DOHH2 (cell line): ENCODE measurements around the gene RB1.

ENCODE experiments used
- H3F3A ChIP-seq: fragments of 200-600 bp; sonication (generic), shearing (Covaris generic); 2 replicates; pipeline ENCODE4 v1.6.0; 2016; ENCODE audit warnings: antibody characterized with exemption, mild to moderate bottlenecking; ENCODE audit not compliant: control insufficient read depth, insufficient read depth
- H3K27ac ChIP-seq: fragments of 200-600 bp; sonication (generic); 2 replicates; pipeline ENCODE4 v1.5.1; 2014; ENCODE audit warnings: low read depth, mild to moderate bottlenecking, low read length, moderate library complexity
- H3K27me3 ChIP-seq: fragments of 200-600 bp; sonication (generic); 2 replicates; pipeline ENCODE4 v1.6.1; 2014; ENCODE audit warnings: mild to moderate bottlenecking, low read length, mixed read lengths; ENCODE audit not compliant: control insufficient read depth
- H3K36me3 ChIP-seq: fragments of 200-600 bp; sonication (generic); 2 replicates; pipeline ENCODE4 v1.6.1; 2014; ENCODE audit warnings: mild to moderate bottlenecking, low read length, moderate library complexity, mixed read lengths; ENCODE audit not compliant: control insufficient read depth
- H3K4me1 ChIP-seq: fragments of 200-600 bp; sonication (generic); 2 replicates; pipeline ENCODE4 v1.6.1; 2014; ENCODE audit warnings: mild to moderate bottlenecking, low read length, mixed read lengths; ENCODE audit not compliant: control insufficient read depth
- H3K4me2 ChIP-seq: fragments of 200-600 bp; sonication (generic); 2 replicates; pipeline ENCODE4 v1.6.0; 2014; ENCODE audit warnings: mild to moderate bottlenecking, low read length, moderate library complexity
- H3K4me3 ChIP-seq: fragments of 200-600 bp; sonication (generic); 2 replicates; pipeline ENCODE4 v1.5.1; 2014; ENCODE audit warnings: mild to moderate bottlenecking, low read length, mixed read lengths
- H3K79me2 ChIP-seq: fragments of 200-600 bp; sonication (generic); 2 replicates; pipeline ENCODE4 v1.6.1; 2014; ENCODE audit warnings: mild to moderate bottlenecking, low read length, mixed read lengths; ENCODE audit not compliant: control insufficient read depth
- H3K9me2 ChIP-seq: fragments of 200-600 bp; sonication (generic); replicated peaks from 2 replicates; pipeline ENCODE4 v1.6.1; 2014; ENCODE audit warnings: mild to moderate bottlenecking, low read length, mixed read lengths; ENCODE audit not compliant: control insufficient read depth
- H3K9me3 ChIP-seq: fragments of 200-600 bp; sonication (generic); 2 replicates; pipeline ENCODE4 v1.6.1; 2014; ENCODE audit warnings: antibody characterized with exemption, low read length, mixed read lengths; ENCODE audit not compliant: control insufficient read depth, insufficient read depth
- H4K20me1 ChIP-seq: fragments of 200-600 bp; sonication (generic); 2 replicates; pipeline ENCODE4 v1.6.0; 2014; ENCODE audit warnings: low read depth, mild to moderate bottlenecking, antibody characterized with exemption, low read length, moderate library complexity; ENCODE audit not compliant: control insufficient read depth, insufficient read depth
- EZH2phosphoT487 ChIP-seq: fragments of 200-600 bp; sonication (generic); IDR thresholded peaks from 2 replicates; pipeline ENCODE4 v1.6.1; 2017; ENCODE audit warnings: borderline replicate concordance, mild to moderate bottlenecking, antibody characterized with exemption, low read length, moderate library complexity, mixed read lengths
- TF ChIP-seq, protein P1 (sequence below): fragments of 200-600 bp; sonication (generic); IDR thresholded peaks from one replicate; pipeline ENCODE4 v1.5.1; 2014; ENCODE audit warnings: antibody characterized with exemption, mild to moderate bottlenecking, low read depth, low read length; ENCODE audit not compliant: poor library complexity, severe bottlenecking

Gene RB1

DNA sequence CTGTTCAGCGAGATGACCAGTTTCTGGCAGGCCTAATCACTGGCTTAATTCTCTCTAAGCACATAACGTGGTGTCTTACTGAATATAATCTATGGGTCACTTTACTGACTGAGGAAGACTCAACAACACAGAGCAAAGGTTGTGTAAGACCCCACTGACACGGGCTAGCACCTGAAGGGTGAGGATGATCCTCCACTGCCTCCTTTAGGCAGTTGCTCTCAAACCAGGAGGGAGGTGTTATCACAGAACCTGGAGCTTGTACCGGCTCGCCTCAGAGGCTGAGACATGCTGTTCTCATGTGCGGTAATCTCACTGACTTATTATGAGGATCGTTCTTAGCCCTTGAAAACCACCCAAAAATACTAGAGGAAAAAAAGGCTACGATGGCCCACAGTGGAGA lies 201.1 kb downstream of the RB1 start:
- Histone ChIP-seq H3K9me2 (no peaks in the 10 kb centered on the region), H3K9me3 (no peaks in the 10 kb centered on the region), H4K20me1 (no peaks in the 10 kb centered on the region), H3K36me3 (peaks cover 5% of the 10 kb centered on the region), H3K27me3 (no peaks in the 10 kb centered on the region), H3K4me1 (peaks cover 40% of the 10 kb centered on the region), H3F3A (peaks cover 6% of the 10 kb centered on the region; the same call in 1 of the 2 replicates), H3K4me3 (no peak overlapping the region), H3K79me2 (no peaks in the 10 kb centered on the region), H3K4me2 (no peak overlapping the region), H3K27ac (no peak overlapping the region)
- TF ChIP-seq, protein P1, sequence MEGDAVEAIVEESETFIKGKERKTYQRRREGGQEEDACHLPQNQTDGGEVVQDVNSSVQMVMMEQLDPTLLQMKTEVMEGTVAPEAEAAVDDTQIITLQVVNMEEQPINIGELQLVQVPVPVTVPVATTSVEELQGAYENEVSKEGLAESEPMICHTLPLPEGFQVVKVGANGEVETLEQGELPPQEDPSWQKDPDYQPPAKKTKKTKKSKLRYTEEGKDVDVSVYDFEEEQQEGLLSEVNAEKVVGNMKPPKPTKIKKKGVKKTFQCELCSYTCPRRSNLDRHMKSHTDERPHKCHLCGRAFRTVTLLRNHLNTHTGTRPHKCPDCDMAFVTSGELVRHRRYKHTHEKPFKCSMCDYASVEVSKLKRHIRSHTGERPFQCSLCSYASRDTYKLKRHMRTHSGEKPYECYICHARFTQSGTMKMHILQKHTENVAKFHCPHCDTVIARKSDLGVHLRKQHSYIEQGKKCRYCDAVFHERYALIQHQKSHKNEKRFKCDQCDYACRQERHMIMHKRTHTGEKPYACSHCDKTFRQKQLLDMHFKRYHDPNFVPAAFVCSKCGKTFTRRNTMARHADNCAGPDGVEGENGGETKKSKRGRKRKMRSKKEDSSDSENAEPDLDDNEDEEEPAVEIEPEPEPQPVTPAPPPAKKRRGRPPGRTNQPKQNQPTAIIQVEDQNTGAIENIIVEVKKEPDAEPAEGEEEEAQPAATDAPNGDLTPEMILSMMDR = no peak
- TF ChIP-seq EZH2phosphoT487 = no peak

DNA sequence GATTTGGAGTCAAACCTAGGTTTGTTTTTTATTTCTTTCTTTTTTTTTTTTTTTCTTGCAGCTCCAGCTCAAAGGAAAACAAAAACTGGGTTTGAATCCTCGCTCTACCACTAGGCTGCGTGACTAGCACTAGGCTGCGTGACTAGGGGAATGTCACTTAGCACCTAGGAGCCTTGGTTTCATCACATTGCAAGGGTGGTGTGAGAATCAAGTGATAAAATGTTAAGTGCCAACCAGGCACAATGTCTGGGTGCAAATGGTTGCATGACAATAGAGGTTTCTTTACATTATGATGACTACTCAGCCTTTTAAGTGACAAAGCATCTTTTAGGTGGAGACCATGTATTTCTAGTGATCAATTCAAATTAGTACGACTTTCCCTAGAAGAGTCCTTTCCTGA lies 201.5 kb downstream of the RB1 start:
- H3K4me3 ChIP-seq = no peak overlapping the region
- no peak for TF ChIP-seq EZH2phosphoT487
- TF ChIP-seq, protein P1 = no peak
- no peaks in the 10 kb centered on the region for H3K79me2 ChIP-seq
- H3F3A ChIP-seq = peaks cover 6% of the 10 kb centered on the region; the same call in 1 of the 2 replicates
- no peaks in the 10 kb centered on the region for H3K9me2 ChIP-seq
- H3K27me3 ChIP-seq = no peaks in the 10 kb centered on the region
- no peaks in the 10 kb centered on the region for H4K20me1 ChIP-seq
- no peak overlapping the region for H3K27ac ChIP-seq
- peak overlapping the region; percentile 51; the same call in 1 of the 2 replicates for H3K4me2 ChIP-seq
- H3K9me3 ChIP-seq = no peaks in the 10 kb centered on the region
- H3K4me1 ChIP-seq = peaks cover 40% of the 10 kb centered on the region
- H3K36me3 ChIP-seq = peaks cover 5% of the 10 kb centered on the region

DNA sequence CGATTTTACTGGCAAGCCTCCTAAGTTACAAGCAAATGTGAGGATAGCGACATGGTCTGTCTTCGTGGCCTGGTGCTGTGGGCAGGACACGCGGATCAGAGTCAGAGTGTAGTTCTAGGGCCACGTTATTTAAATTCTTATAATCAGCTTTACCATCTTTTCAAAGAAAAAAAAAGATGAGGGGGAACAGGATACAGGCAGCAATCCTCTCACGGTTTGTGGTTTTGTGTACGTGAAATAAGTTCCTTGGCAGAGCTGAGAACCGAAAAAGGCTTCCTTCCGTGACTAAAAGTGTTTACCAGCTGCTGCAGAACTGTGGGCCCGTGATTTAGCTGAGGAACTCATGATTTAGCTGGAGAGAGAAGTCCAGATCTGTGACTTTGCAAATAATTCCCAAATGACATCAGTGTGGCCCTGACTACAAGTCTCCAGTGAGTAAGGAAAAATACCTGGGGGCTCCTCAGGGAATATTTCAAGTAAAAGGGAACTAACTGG lies 202.1 kb downstream of the RB1 start:
- Histone ChIP-seq H3F3A (peaks cover 6% of the 10 kb centered on the region; the same call in 1 of the 2 replicates), H3K9me3 (no peaks in the 10 kb centered on the region), H3K4me3 (peak overlapping the region; percentile 35), H3K4me1 (peaks cover 36% of the 10 kb centered on the region), H3K27me3 (no peaks in the 10 kb centered on the region), H3K9me2 (no peaks in the 10 kb centered on the region), H3K27ac (no peak overlapping the region), H3K4me2 (peak overlapping the region; percentile 51), H4K20me1 (no peaks in the 10 kb centered on the region), H3K79me2 (no peaks in the 10 kb centered on the region), H3K36me3 (peaks cover 5% of the 10 kb centered on the region)
- TF ChIP-seq EZH2phosphoT487 = no peak
- TF ChIP-seq, protein P1 = no peak
